SJSA1 (cell line): ENCODE measurements around the gene SLC35F3. TPM values are rescaled to one million over a fixed set of nuclear protein-coding genes. Genes with fewer than 3 reads are reported as not detected.
"Not testable (repeated sequence)": the region's sequence is repeated elsewhere in the genome, so short reads cannot be mapped to it uniquely, and the experiment has no call there.

Source experiments
- DNase-seq, 2 experiments: peaks; one replicate each; pipeline ENCODE4 v3.0.0-alpha.2; 2015 to 2020; ENCODE audit warnings: low spot score in 2 of 2, low read depth in 1 of 2
- H3K27ac ChIP-seq: fragments of 250-450 bp; sonication (Bioruptor Pico); 2 replicates; pipeline ENCODE4 v1.5.1; 2020; ENCODE audit warnings: mild to moderate bottlenecking, moderate library complexity
- H3K27me3 ChIP-seq: fragments of 250-450 bp; sonication (Bioruptor Pico); replicated peaks from 2 replicates; pipeline ENCODE4 v1.5.1; 2020; ENCODE audit warnings: mild to moderate bottlenecking, moderate library complexity
- H3K36me3 ChIP-seq: fragments of 250-450 bp; sonication (Bioruptor Pico); 2 replicates; pipeline ENCODE4 v1.5.1; 2020; ENCODE audit warnings: mild to moderate bottlenecking
- H3K4me1 ChIP-seq: fragments of 250-450 bp; sonication (Bioruptor Pico); replicated peaks from 2 replicates; pipeline ENCODE4 v1.6.1; 2021; ENCODE audit warnings: mild to moderate bottlenecking
- H3K4me3 ChIP-seq: fragments of 250-450 bp; sonication (Bioruptor Pico); 2 replicates; pipeline ENCODE4 v1.5.1; 2020; ENCODE audit warnings: mild to moderate bottlenecking
- H3K9me3 ChIP-seq: fragments of 250-450 bp; sonication (Bioruptor Pico); replicated peaks from 2 replicates; pipeline ENCODE4 v1.5.1; 2020; ENCODE audit warnings: mild to moderate bottlenecking
- total RNA-seq: library from RNA; depleted of rRNA; stranded (reverse); fragments of >200 nt; shearing (Covaris generic); gene quantifications from 2 replicates; pipeline ENCODE4 v1.2.3, GENCODE V29; 2014

The SLC35F3 gene
- total RNA-seq, 1 experiment from 2014 or later = not detected

GRCh38 chr1:234348964-234349363 is 444.5 kb downstream of the SLC35F3 start:
- Histone ChIP-seq H3K36me3 (no peaks in the 10 kb centered on the region), H3K4me1 (no peaks in the 10 kb centered on the region), H3K27ac (no peak overlapping the region), H3K27me3 (peaks cover 36% of the 10 kb centered on the region; the same call in 1 of the 2 replicates), H3K9me3 (no peaks in the 10 kb centered on the region; the same call in 1 of the 2 replicates), H3K4me3 (no peak overlapping the region)
- no peak for DNase-seq

DNA sequence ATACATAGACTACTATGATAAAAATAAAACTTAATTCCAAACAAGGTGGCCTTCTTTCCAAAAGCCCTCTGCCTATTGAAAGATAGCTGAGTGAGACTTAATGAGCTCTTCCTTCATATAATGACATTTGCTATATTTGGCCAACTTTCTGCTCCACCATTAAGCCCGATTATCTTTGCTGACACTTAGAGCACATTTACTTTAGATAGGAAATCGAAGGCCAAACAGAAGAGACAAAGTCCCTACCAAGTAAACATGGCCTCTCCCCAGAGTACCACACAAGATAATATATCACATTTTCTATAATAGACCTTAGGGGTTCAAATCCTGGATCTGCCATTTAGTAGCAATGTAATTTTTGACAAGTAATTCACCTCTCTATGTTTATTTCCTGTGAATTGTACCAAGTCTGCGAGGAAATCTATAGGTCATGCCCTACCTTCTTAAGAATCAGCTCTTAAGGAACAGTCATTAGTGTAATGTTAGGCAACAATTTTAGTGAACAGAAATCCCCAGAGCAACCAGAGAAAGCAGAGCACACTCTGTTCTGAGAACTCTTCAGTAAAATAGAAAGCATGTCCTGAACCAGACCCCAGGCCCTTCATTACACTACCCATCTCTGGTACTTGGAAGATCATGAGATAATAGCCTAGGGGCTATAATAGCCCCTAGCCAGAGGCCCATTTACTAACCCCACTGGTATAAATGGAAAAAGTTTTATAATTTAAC is 451.5 kb downstream of the SLC35F3 start:
- no peak for DNase-seq
- Histone ChIP-seq H3K27me3 (peaks cover 33% of the 10 kb centered on the region), H3K4me1 (no peaks in the 10 kb centered on the region), H3K27ac (no peak overlapping the region), H3K9me3 (no peaks in the 10 kb centered on the region), H3K36me3 (no peaks in the 10 kb centered on the region), H3K4me3 (no peak overlapping the region)

DNA sequence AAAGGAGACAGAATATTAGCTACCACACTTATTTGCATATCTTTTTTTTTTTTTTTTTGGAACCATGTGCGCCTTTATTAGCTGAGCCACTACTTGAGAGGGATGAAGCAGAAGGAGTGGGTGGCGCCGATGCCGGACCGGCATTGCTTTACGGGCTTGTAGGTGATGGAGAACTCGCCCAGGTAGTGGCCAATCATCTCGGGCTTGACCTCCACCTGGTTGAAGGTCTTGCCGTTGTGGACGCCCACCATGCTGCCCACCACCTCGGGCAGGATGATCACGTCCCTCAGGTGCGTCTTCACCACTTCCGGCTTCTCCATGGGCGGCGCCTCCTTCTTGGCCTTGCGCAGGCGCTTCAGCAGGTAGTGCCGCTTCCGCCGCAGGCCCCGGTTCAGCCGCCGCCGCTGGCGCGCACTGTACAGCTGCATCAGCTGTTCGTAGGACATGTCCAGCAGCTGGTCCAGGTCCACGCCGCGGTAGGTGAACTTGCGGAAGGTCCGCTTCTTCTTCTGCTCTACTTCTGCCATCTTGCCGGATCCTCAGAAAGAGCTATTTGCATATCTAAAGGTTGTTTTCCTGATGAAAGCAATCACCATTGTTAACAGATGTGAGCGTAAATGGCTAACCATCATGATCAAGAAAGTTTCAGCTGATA is 452.3 kb downstream of the SLC35F3 start:
- not testable (repeated sequence) for H3K27ac ChIP-seq, H3K4me3 ChIP-seq, DNase-seq, H3K36me3 ChIP-seq, H3K9me3 ChIP-seq, H3K4me1 ChIP-seq
- H3K27me3 ChIP-seq = peaks cover 28% of the 10 kb centered on the region

DNA sequence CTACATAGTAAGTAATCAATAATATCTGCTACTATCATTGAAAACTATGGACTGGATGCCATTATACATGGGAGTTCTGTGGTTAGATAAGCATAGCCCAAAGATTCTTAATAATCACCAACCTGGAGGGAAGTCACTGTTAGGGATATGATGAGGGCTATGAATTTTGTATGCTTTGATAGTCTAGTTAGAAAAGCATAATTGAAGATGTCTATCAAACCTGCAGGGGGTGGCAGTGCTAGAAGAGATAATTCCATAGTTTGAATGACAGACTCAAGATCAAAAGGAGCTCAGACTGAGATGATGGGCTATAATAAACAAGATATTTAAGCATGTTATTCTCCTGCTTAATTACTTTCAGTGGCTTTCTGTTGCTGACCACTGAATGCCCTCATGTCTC is 453.4 kb downstream of the SLC35F3 start:
- no peak overlapping the region for H3K4me3 ChIP-seq
- no peaks in the 10 kb centered on the region for H3K36me3 ChIP-seq
- peaks cover 26% of the 10 kb centered on the region for H3K27me3 ChIP-seq
- H3K9me3 ChIP-seq = no peaks in the 10 kb centered on the region
- H3K4me1 ChIP-seq = no peaks in the 10 kb centered on the region
- no peak for DNase-seq
- H3K27ac ChIP-seq = no peak overlapping the region

DNA sequence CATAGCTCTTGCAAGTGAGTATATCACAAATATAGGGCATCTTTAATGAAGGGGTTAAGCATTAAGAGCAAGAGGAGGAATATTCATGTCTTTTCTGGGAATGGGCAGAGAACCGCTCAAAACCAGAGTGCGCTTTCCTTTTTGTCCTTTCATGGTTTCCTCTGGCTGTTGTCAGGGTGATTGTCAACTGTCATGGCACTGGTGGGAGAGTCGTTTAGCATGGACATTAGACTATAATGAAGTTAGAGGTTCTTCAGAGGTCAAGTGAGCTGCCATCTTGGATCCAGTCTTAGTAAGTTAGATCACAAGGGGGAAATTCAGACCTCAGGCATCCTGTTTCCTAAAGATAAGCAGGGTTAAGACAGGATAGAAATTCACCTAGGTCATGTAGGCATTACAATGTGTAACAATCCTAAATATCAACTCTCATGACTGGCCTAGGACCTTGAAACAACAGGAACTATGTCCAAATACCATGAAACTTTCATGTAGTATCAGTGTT is 456.7 kb downstream of the SLC35F3 start:
- no peak overlapping the region for H3K27ac ChIP-seq
- H3K27me3 ChIP-seq = peaks cover 13% of the 10 kb centered on the region
- H3K4me3 ChIP-seq = no peak overlapping the region
- no peaks in the 10 kb centered on the region for H3K4me1 ChIP-seq
- DNase-seq = no peak
- no peaks in the 10 kb centered on the region for H3K36me3 ChIP-seq
- H3K9me3 ChIP-seq = no peaks in the 10 kb centered on the region

- Histone ChIP-seq H3K4me3 (no peak overlapping the region), H3K36me3 (no peaks in the 10 kb centered on the region), H3K27me3 (peaks cover 15% of the 10 kb centered on the region), H3K4me1 (no peaks in the 10 kb centered on the region), H3K27ac (no peak overlapping the region), H3K9me3 (no peaks in the 10 kb centered on the region)
- DNase-seq = no peak
These were observed 458.1 kb downstream of the SLC35F3 start for GRCh38 chr1:234362558-234362957.

GRCh38 chr1:234368320-234369032 is 464.0 kb downstream of the SLC35F3 start:
- Histone ChIP-seq H3K27me3 (peaks cover 3% of the 10 kb centered on the region; the same call in 1 of the 2 replicates), H3K4me1 (no peaks in the 10 kb centered on the region), H3K36me3 (peaks cover 2% of the 10 kb centered on the region; the same call in 1 of the 2 replicates), H3K9me3 (no peaks in the 10 kb centered on the region), H3K4me3 (no peak overlapping the region), H3K27ac (no peak overlapping the region)
- DNase-seq = no peak

DNA sequence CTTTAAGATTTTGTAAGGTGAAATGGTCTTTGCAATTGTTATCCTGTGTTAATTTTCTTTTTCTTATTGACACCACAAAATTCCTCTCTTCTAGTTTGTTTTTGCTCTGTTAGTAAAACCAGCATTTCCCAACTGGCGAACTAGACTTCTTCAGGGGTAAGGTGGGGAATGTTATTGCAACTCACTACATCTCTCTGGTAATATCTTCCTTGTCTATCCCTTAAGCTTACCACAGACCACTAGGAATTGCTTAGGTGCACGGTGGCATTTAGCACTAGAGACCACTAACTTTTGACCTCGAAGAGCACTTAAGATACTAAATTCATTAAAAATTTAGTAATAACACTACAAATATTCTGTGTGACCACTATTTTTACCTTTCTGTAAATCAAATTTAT is 464.6 kb downstream of the SLC35F3 start:
- Histone ChIP-seq H3K4me1 (no peaks in the 10 kb centered on the region), H3K36me3 (peaks cover 3% of the 10 kb centered on the region; the same call in 1 of the 2 replicates), H3K27ac (no peak overlapping the region), H3K27me3 (peaks cover 3% of the 10 kb centered on the region; the same call in 1 of the 2 replicates), H3K9me3 (no peaks in the 10 kb centered on the region), H3K4me3 (no peak overlapping the region)
- DNase-seq = no peak

- peaks cover 7% of the 10 kb centered on the region for H3K36me3 ChIP-seq
- H3K27me3 ChIP-seq = peaks cover 3% of the 10 kb centered on the region; the same call in 1 of the 2 replicates
- H3K27ac ChIP-seq = no peak overlapping the region
- no peak overlapping the region for H3K4me3 ChIP-seq
- H3K4me1 ChIP-seq = peaks cover 5% of the 10 kb centered on the region
- no peaks in the 10 kb centered on the region for H3K9me3 ChIP-seq
- no peak for DNase-seq
These were observed 465.3 kb downstream of the SLC35F3 start for GRCh38 chr1:234369784-234370183.

DNA sequence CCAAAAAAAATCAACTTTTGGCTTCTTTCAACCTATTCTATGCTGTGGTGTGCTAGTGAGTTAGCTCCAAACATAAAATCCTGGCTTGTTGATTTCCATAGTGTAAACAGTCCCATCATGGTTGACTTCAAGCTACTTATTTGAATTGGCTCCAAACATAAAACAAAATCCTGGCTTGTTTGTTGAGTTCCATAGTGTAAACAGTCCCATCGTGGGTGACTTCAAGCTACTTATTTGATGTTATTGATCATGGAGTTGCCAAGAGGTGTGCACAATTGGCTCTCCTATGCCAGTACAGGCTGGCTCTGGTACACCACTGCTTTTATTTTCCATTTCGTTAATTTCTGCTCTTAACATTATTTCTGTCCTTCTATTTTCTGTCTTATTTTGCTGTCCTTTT is 466.9 kb downstream of the SLC35F3 start:
- peaks cover 5% of the 10 kb centered on the region for H3K4me1 ChIP-seq
- peaks cover 3% of the 10 kb centered on the region; the same call in 1 of the 2 replicates for H3K27me3 ChIP-seq

DNA sequence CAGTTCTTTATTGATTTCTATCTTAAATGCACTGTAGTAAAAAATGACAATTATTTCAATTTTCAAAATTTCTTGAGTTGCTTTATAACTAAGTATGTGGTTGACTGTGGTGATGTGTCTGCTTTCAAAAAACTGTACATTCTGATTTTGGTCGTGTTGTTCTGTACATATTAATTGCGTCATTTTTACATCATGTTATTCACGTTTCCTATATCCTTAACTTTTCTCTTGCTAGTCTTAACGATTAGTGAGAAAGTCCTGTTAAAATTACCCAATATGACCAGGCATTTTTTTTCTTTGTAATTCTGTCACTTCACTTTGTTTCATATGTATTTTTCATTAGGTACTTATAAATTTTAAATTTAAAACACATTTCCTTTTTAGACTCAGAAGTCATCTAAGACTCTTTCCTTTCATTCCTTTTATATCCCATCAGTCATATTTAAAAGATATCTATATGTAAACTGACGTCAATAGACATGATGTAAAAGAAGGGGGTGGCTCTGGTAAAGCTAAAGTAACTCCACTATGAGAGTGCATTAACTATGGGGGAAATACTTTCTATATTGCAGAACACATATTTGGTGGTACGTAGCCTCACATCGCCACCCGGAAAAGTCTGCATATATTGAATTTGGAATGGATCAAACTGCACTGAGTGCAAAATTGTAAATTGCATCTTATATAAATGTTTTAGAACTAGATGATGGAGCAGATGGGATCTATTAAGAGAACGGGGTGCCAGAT is 467.7 kb downstream of the SLC35F3 start:
- Histone ChIP-seq H3K27ac (no peak overlapping the region), H3K4me3 (peak overlapping the region; percentile 77), H3K36me3 (peaks cover 24% of the 10 kb centered on the region), H3K9me3 (no peaks in the 10 kb centered on the region), H3K27me3 (peaks cover under 1% of the 10 kb centered on the region; the same call in 1 of the 2 replicates), H3K4me1 (peaks cover 5% of the 10 kb centered on the region)
- no peak for DNase-seq

More for the DNA sequence above, 466.9 kb downstream of the SLC35F3 start:
- no peaks in the 10 kb centered on the region for H3K9me3 ChIP-seq
- no peak overlapping the region for H3K4me3 ChIP-seq
- H3K27ac ChIP-seq = no peak overlapping the region
- no peak for DNase-seq
- peaks cover 22% of the 10 kb centered on the region for H3K36me3 ChIP-seq

- peak within 1 kb of the TSS; percentile 96 for H3K27ac ChIP-seq
- H3K4me1 ChIP-seq = peaks cover 5% of the 10 kb centered on the region
- H3K36me3 ChIP-seq = peaks cover 35% of the 10 kb centered on the region
- peak; percentile 91 to 98 for DNase-seq
- H3K4me3 ChIP-seq = peak within 1 kb of the TSS; percentile 77
- H3K9me3 ChIP-seq = no peaks in the 10 kb centered on the region
- H3K27me3 ChIP-seq = no peaks in the 10 kb centered on the region
These were observed 468.8 kb downstream of the SLC35F3 start, which contains the start of gene COA6 for GRCh38 chr1:234373064-234373958. Gene COA6 (plus strand): TSS chr1:234373456. CDS start chr1:234373467, 11 bp downstream.
